Stimulated activated CD4-positive, alpha-beta T cell treated with anti-CD3 and anti-CD28 coated beads, TNF-alpha, amount 100 ng/mL, for 48 hours (primary cell): ENCODE measurements around the gene COG4.
"Not testable (repeated sequence)": the region's sequence is repeated elsewhere in the genome, so short reads cannot be mapped to it uniquely, and the experiment has no call there.

Source experiments
- DNase-seq, 3 donors: peaks; one replicate each; pipeline ENCODE4 v3.0.0-alpha.2; 2020; ENCODE audit warnings: low read depth in 3 of 3

COG4 gene

DNA sequence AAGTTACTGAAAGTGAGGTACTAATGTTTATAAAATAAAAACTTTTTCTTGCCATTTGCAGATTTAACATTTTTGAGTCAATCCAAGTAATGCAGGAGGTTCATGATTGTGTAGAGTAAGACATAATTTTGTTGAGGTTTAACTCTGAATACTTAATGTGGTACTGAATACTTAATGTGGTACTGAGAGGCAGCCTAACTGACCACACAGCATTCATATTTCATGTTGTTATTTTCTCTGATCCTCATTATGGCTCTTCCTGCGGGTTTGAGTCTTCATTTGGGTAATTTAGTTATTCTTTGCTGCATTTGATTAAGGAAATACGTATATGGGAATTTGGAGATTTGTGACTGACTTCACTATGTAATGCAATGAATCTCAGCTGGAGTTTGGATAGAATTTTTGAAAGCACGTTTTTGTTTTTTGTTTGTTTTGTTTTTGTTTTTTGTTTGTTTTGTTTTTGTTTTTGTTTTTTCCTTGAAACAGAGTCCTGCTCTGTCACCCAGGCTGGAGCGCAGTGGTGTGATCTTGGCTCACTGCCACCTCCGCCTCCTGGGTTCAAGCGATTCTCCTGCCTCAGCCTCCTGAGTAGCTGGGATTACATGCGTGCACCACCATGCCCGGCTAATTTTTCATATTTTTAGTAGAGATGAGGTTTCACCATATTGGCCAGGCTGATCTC is 4.1 kb upstream of the COG4 start:
- no peak for DNase-seq

DNA sequence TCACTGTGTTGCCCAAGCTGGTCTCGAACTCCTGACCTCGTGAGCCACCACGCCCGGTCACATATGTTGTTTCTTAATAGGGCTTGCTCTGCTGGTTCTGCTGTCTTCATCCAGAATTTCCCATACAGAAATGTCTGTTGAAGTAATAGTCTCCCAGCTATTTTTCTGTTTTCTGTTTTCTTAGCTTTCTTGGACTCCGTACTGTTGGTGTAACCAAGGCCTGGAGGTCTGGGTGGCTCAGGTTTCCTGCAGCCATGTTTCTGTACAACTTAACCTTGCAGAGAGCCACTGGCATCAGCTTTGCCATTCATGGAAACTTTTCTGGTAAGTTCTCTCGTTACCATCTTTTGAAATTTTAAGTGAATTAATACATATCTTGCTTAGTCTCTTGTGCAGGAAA is 3.0 kb upstream of the COG4 start:
- DNase-seq, result no peak

DNA sequence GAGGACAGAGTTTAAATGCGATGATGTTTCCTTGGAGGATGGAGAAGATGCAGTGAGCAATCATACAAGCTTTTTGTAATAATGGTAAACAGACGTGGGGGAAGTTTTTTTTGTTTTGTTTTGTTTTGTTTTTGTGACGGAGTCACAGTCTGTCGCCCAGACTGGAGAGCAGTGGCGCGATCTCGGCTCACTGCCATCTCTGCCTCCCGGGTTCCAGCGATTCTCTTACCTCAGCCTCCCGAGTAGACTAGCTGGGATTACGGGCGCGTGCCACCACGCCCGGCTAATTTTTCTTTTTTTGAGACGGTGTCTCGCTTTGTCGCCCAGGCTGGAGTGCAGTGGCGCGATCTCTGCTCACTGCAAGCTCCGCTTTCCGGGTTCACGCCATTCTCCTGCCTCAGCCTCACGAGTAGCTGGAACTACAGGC is 1.1 kb upstream of the COG4 start:
- not testable (repeated sequence) for DNase-seq

DNA sequence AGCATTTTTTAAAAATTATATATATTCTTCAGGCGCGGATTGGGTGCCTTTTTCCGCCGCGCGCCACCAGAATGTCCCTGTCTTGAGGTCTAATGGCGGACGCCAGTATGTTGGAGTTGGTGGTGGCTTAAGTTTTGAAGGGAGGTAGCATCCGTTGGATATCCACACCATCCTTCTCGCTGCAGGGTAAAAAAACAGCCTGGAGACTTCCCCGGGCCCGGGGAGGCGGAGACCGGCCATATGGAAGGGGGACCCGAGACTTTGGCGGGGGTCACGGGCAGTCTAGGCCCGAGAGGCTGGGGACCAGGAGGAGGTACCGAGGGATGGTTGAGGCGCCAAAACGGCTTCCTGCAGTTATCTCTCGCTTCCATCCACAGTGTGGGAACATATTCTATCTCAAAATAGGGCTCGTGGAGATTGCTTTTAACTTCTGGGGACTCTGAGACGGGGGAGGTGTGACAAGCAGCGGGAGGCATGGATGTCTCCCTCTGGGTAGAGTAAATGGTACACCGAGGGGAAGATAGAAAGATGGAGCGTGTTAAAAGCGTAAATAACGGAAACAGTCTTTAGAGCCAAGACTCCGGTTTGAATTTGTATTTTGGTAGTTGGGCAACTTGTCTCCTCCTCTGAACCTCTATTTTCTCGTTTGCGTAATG is 517 bp upstream of the COG4 start, which contains the start of gene SF3B3:
SF3B3 (plus strand) TSS at position 74 of the 656 bp plus-strand sequence. CDS start 2,841 bp downstream, outside the sequence.
- peak; percentile 43 to 64 (median 51) for DNase-seq

DNA sequence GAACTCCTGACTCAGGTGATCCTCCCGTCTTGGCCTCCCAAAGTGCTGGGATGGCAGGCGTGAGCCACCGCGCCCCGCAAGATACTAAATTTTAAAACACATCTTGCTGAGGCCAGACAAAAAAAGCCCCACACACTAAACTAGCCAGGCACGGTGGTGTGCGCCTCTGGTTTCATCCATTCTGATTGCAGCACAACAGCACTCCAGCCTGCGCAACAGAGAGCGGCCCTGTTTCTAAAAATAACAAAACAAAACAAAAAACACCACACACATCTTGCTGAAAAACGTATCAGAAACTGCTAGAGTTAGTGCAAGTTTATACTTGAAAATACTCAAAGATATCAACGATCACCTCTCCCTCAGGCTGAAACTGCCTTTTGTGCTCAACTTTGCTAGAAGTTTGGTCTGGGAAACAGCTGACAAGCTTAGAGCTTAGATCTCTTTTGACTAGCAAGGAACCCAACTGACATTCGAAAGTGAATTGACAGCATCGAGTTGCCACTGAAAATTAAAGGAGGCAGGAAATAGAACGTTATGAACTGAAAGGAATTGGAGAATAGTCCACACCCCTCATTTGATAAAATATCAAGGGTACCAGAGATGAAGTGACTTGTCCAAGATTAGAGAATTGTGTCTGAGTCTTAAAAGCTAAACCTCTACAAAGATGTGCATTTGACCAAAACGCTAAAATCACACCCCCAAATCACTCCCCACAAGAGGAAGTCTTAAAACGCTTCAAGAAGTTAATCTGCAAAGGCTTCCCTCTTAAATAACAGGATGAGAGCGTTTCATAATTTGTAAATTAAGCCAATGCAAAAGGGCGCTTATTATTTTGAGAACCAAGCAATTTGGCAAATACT is 908 bp downstream of the COG4 start:
- no peak for DNase-seq

DNA sequence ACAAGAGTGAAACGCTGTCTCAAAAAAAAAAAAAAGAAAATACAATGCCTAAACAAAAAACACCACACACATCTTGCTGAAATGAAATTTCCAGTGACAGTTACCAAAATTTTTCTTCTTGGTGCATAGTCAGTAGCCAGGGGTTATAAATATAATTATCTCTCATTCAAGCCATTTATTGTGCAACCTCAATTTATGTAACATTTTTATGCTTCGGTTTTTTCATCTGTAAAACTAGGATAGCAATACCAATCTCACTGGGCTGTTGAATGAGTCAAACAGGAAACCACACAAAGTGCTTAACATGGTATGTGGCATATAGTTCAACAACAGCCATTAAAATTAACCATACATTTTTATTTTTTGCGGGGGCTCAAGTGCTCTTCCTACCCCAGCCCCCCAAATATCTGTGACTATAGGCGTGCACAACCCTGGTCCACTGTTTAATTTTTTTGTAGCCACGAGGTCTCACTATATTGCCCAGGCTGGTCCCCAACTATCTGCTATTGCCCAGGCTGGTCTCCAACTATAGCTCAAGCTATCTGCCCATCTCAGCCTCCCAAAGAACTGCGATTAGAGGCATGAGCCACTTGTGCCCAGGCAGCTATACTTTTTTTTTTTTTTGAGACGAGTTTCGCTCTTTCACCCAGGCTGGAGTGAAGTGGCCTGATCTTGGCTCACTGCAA is 2.6 kb downstream of the COG4 start:
- no peak for DNase-seq

DNA sequence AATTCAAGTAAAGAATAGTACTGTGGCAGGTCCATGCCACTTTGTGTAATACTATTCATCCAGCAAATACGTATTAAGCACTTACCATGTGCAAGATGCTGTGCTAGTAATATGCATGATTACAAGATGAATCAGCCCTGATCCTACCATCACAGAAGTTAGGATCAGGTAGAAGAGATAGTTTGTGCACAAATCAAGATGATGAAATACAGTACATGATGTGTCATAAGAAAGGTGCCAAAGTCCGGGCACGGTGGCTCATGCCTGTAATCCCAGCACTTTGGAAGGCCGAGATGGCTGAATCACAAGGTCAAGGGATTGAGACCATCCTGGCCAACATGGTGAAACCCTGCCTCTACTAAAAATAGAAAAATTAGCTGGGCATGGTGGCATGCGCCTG is 10.9 kb downstream of the COG4 start:
- no peak for DNase-seq

DNA sequence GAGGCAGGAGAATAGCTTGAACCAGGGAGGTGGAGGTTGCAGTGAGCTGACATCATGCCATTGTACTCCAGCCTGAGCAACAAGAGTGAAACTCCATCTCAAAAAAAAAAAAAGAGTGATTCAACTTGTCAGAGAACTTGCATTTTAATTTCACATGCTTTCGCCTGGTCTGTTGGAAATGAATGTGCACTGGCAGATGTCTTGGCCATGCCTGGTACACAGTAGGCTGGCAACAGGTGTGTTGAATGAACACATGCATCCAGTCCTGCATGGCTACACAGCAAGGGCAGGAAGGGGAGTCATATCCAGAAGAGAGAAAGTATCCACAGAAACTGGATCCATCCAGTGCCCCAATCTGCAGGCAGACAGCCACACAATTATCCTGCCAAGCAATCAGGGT is 11.5 kb downstream of the COG4 start:
- DNase-seq, result no peak

DNA sequence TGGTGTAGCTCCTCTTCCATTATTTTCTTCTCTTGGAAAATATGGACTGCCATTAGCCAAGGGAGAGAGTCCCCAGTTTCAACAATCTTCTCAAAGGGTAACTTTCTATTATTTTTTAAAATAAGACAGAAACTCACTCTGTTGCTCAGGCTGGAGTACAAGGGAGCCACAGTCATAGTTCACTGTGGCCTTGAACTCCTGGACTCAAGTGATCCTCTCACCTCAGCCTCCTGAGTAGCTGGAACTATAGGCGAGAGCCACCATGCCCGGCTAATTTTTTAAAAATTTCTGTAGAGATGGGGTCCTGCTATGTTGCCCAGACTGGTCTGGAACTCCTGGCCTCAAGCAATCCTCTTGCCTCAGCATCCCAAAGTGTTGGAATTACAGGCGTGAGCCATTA is 13.1 kb downstream of the COG4 start:
- DNase-seq, result no peak

DNA sequence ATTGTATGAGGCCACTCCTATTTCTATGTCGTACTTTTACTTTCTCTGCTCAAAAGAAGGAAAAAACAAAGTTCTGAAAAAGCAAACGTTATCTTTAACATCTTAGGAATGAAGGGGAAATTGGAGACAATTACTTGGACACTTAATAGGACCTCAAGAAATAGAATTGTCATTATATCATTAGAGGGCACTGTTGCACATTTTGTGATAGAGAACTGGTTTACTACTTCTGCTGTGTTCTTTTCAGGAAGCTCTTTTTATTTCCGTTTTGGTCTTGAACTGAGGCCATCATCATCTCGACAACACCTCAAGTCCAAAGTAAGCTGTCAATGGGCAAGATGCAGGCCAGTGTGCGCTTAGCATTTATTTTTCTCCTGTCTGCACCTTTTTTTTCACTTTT is 14.6 kb downstream of the COG4 start:
- DNase-seq, result no peak

DNA sequence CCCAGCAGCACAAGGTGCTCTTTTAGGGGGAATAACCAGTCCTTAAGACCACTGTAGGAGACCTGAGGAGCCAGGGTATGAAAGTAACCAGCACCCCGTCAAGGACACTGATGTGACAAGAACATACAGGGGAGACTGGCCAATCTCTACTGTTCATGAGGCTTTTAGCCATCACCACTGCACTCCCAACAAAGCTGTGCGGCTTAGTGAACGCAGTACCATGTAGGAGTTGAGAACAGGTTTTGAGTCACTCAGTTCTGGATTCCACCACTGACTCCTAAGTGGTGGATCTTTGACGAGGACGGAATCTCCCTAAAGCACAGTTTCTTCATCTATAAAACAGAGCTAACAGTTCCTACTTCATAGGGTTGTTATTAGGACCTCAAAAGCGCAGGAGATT is 26.8 kb downstream of the COG4 start:
- peak in 2 of 3 donors; percentile 8 to 15 for DNase-seq

DNA sequence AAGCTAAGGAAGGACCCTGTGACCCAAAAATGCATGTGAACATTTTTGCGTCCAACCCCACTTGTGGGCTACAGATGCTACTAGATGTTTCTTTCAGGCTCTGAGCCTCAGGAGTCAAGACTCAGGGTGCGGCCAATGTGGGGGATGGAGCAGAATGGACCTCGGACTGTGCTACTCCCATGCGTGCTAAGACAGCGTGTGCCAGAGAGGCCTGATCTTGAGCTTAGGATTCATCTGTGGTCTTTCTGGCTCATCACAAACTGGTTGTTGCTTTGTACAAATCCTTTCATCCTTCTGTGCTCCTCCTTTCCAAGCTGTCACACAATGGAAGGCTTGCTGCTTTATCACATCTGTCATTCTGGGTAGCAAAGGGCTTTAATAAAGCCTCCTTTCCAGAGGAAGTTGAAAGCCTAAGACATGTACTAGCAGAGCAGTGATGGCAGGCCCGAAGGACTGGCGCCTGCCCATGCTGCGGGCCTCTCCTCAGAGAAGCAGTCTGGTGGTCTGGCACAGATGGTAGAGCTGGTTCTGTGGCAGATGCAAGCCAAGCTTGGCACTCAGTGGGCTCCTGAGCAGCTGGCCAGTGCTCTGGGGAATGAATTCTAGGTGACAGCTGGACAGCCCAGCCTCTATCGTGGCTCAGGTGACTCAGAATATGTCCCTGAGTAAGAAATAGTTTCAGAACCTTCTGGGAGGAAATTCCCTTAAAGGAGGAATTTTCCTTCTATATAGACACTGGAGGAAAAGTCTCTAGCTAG is 27.8 kb downstream of the COG4 start:
- DNase-seq, result no peak

DNA sequence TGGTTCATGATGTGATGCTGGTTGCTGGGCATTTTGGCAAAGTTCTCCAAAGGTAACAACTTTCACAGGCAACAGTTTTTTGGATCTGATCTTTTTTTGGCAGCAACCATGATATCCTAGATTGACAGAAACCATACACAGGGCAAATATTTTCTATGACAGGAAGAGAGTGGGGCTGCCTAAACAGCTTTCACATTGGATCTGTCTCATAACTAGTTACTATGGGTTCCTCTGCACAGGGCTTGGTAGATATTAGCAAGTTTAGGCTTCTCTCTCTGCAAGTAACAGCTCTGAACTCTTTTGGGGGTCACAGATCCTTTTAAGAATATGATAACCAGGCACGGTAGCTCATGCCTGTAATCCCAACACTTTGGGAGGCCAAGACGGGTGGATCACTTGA is 28.6 kb downstream of the COG4 start:
- no peak for DNase-seq

DNA sequence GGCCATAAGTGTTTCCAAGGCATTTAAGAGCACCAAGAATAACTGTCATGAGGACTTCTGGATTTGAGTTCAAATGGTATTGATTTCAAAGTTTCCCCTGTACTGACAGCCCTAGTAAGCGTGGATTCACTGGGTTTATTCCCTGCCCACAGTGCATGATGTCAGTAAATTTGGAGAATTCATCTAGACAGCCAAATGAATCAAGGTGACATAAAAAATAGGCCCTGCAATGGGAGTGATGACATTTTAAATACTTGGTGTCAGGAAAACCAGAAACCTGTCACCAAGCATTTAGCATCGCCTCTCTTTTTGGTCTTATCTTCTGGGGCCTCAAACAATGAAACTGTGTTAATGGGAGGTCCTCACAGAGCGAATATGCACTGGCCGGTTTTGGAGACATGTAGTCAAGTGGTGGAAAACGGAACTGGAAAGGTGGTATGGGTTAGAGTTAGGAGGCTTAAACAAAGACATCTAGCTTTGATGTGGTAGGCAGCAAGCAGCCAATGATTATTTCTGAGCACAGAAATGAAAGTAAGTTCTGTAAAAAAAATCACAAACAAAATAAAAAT is 29.1 kb downstream of the COG4 start:
- no peak for DNase-seq

DNA sequence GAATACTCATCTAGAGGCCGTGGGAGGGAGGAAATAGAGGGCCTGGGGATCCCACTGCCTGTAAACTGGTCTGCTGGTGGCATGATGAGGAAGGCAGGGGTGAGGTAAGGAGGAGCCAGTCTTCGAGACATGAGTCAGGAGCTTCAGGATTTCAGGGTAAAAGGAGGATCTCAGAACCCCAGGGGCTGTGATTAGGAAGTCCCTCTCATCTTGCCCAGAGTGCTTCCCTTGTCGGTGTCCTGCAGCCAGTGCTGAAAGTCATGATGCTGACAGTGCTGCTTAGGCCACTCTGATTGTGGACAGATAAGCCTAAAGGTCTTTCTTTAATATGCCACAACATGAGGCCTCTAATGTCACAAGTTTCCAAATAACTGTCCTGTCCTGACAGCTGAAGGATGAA is 29.6 kb downstream of the COG4 start:
- no peak for DNase-seq

DNA sequence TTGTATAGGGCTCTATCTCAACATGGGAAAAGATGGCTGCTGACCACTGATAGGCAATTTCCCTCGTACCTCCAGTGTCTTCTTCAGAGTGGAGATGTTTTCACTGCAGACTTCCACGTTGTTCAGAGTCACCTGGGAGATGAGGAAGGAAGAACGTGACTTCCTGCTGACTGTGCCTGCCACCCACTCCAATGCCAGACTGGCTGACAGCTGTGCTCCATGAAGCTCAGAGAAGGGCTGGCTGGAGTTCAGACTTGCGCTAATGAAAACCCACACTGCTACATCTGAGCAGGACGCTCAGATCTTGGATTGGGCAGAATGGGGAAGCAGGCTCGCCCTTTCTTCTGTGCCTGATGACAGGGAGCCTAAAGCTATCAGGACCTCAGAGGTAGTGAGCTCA is 33.1 kb downstream of the COG4 start:
- no peak for DNase-seq

DNA sequence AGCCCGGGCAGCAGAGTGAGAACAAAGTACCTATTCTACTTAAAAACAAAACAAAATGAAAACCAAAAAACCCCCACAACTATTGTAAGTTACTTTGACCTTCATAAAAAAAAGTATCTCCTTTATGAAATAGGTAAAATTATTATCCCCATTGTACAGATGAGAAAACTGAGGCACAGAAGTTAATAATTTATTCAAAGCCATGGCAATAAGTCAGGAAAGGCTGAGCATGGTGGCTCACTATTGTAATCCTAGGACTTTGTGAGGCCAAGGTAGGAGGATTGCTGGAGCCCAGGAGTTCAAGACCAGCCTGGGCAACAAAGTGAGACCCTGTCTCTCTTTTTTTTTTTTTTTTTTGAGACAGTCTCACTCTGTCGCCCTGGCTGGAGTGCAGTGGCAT is 38.5 kb downstream of the COG4 start:
- no peak for DNase-seq

DNA sequence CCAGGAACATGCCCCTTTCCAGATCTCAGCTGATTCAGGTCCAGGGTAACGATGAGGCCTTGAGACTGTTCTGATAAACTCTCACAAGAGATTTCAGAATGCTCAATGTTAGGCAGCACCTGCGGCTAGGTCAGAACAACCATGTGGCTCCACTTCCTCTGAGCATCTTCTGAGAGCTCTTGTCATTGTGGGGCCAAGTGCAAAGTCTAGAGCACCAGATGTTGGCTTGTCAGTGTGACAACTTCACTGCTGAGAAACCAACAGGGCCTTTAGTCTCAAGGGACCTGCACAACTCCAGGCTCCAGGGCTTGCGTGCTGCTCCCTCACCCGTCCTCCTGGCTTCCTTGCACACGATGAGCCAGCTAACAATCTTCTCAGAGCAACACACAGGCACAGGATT is 39.9 kb downstream of the COG4 start:
- no peak for DNase-seq

DNA sequence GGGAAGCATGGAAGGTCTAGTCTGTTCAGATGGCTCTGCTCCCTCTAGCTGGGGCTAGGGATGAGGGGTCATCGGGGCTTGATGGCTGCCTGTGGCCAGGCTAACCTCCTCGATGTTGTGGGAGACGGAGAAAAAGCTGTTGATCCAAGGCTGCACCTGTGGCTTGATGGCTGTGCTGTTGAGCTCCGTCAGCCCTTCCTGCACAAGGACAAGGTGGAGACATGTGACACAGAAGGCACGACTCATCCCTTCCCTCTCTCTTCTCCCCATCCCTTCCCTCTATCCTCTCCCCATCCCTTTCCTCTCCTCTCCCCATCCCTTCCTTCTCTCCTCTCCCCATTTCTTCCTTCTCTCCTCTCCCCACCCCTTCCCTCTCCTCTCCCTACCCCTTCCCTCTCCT is 40.7 kb downstream of the COG4 start:
- no peak for DNase-seq

DNA sequence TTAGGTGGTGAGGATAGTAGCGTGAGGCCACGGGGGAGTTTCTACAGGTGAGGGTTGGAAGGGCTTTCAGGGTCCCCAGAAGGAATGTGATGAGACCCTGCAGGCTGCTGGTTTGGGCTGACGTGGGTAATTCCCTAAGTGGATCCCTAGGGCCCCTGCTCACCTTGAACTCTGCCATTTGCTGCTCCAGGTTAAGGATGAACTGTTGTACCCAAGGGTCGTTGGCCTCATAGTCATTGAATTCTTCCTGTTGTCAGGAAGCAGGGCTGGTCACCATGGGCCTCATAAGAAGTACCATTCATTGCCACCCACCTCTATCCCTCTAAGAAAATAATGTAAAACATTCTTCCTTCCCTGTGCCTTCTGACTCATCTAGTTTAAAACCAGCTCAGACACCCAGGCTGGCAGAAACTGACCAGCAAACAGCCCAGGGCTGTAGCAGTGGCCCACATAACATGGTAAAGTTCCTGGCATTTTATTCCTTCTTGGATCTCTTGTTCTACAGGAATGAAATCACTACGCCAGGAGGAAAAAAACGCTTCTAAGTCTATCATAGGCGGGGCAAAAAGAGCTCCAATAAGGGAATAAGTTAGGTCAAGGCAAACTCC is 41.3 kb downstream of the COG4 start:
- DNase-seq, result no peak
